Brain microvascular endothelial cell (primary cell): ENCODE measurements around the gene ANKK1.

Source experiments
- DNase-seq: peaks from one replicate; pipeline ENCODE4 v3.0.0-alpha.2; 2020
- H3K27ac ChIP-seq: fragments of 250-450 bp; sonication (Bioruptor Pico); 2 replicates; pipeline ENCODE4 v1.5.1; 2020; ENCODE audit warnings: mild to moderate bottlenecking, moderate library complexity
- H3K27me3 ChIP-seq: fragments of 250-450 bp; sonication (Bioruptor Pico); replicated peaks from 2 replicates; pipeline ENCODE4 v1.5.1; 2020; ENCODE audit warnings: mild to moderate bottlenecking
- H3K36me3 ChIP-seq: fragments of 250-450 bp; sonication (Bioruptor Pico); replicated peaks from 2 replicates; pipeline ENCODE4 v1.5.1; 2020; ENCODE audit warnings: mild to moderate bottlenecking
- H3K4me3 ChIP-seq: 2 replicates; pipeline ENCODE4 v1.5.1; 2011; ENCODE audit warnings: low read depth, mild to moderate bottlenecking, control low read depth, low read length, moderate library complexity
- in situ Hi-C: cut with HindIII; loops from 2 replicates; pipeline ENCODE4 v1.10.0; 2017; ENCODE audit warnings: low sequenced_read_pairs, low pct_ligation_motif_present
- TF ChIP-seq, protein P1 (sequence below): IDR thresholded peaks from 2 replicates; pipeline ENCODE4 v1.5.1; 2011; ENCODE audit warnings: low read depth, mild to moderate bottlenecking, moderate library complexity, low read length, control low read depth, inconsistent platforms; ENCODE audit errors: missing control alignments

The ANKK1 gene

DNA sequence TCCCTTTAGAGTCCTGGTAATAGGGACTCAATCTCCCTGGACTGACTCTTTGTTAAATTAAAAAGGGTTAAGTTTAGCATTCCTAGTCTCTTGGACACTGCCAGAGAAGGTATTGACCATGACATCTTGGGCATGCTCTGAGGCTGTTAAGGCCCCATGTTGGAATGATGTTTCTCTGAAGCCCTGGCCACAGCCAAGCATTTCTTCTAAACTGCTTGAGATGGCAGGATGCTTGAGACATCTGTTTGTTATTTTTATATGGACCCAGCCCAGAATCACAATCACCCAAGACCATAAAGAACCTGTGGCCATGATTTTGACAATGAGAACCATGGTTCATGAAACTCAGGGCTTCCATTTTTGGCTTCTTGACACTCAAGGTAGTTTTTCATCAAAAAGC lies 5.5 kb upstream of the ANKK1 start:
- H3K27me3 ChIP-seq: no peaks in the 10 kb centered on the region
- in situ Hi-C loops: no loop called here
- TF ChIP-seq, protein P1, sequence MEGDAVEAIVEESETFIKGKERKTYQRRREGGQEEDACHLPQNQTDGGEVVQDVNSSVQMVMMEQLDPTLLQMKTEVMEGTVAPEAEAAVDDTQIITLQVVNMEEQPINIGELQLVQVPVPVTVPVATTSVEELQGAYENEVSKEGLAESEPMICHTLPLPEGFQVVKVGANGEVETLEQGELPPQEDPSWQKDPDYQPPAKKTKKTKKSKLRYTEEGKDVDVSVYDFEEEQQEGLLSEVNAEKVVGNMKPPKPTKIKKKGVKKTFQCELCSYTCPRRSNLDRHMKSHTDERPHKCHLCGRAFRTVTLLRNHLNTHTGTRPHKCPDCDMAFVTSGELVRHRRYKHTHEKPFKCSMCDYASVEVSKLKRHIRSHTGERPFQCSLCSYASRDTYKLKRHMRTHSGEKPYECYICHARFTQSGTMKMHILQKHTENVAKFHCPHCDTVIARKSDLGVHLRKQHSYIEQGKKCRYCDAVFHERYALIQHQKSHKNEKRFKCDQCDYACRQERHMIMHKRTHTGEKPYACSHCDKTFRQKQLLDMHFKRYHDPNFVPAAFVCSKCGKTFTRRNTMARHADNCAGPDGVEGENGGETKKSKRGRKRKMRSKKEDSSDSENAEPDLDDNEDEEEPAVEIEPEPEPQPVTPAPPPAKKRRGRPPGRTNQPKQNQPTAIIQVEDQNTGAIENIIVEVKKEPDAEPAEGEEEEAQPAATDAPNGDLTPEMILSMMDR: no peak
- H3K4me3 ChIP-seq: no peak overlapping the region
- H3K36me3 ChIP-seq: no peaks in the 10 kb centered on the region
- no peak for DNase-seq
- no peak overlapping the region for H3K27ac ChIP-seq

DNA sequence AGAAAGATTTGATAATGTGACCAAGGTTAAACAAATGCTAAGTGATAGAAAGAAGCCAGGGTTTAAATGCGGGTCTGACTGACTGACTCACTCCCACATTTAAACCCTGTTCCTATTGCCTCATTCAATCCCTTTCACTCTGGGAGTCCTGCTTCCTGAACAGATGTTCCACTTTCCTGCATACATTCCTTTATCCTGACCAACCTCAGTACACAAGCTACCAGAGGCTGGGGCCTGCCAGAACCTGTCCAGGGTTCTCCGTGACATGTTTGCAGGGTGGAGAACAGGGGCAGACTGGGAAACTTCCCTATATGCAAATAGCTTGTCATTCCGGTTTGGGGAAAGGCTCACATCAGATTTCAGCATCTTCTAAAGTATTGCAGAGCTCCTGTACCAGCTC lies 3.0 kb upstream of the ANKK1 start:
- Histone ChIP-seq H3K27me3 (peaks cover 8% of the 10 kb centered on the region), H3K36me3 (no peaks in the 10 kb centered on the region), H3K27ac (no peak overlapping the region), H3K4me3 (no peak overlapping the region)
- TF ChIP-seq, protein P1: no peak
- peak; percentile 70 for DNase-seq
- in situ Hi-C loops: no loop called here

DNA sequence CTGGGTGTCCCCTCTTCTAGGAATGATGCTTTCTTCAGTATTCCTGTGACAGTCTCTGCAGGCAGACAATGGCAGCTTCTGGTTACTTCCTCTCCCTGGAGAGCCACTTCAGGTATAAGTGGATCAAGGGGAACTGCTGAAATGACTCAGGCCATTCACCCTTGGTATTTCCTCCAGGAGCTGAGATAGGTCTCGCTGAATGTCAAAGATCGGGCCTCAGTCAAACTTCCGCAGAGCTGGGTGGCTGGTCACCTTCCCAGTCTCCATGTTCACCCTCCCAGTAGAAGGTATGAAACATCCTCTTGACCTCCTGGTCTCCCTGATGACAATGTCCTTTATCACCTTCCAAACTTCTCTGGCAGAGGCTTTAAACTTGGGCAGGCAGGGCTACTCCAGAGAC lies 1.8 kb upstream of the ANKK1 start:
- Histone ChIP-seq H3K36me3 (no peaks in the 10 kb centered on the region), H3K4me3 (no peak overlapping the region), H3K27me3 (peaks cover 8% of the 10 kb centered on the region), H3K27ac (no peak overlapping the region)
- DNase-seq: no peak
- in situ Hi-C loops: no loop called here
- TF ChIP-seq, protein P1: no peak

DNA sequence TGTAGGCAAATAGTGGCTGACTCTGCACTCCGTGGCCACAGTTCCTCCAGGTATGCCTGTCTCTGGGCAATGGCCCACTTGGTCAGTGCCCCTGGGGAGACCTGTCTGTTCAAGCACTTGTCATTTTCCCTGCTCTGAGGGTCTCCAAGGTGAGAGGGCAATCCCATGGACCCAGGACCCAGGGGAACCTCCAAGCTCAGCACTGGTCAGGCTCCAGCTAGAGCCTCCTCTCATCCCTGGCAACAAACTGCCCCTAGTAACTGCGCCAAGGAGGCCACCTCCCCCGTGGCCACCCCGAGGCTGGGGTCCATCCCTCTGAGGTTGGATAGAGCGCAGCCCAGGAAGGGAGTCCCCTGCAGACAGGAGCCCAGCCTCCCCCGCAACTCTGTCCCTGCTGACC lies 713 bp upstream of the ANKK1 start:
- in situ Hi-C loops: no loop called here
- H3K27me3 ChIP-seq: peaks cover 11% of the 10 kb centered on the region

DNA sequence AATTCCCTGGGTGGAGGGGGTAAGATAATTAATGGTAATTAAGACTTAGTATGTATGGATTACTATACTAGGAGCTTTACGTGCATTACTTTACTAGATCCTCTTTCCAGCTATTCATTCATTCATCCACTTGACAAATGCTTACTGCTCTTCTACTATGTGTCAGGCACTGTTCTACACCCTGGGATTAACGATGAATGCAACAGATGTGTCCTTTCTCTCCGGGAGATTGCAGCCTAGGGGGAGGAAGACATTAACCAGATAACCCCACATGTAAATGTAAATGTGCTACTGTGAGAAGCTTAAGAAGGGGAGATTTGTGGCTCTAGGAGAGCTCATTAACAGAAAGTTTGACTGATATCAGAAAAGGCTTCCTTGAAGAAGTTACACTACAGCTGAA lies 1.7 kb downstream of the ANKK1 start:
- in situ Hi-C loops: no loop called here
- TF ChIP-seq, protein P1: no peak
- H3K27ac ChIP-seq: no peak overlapping the region
- H3K36me3 ChIP-seq: no peaks in the 10 kb centered on the region
- no peak for DNase-seq
- H3K27me3 ChIP-seq: peaks cover 11% of the 10 kb centered on the region
- H3K4me3 ChIP-seq: no peak overlapping the region

More for the DNA sequence above, 713 bp upstream of the ANKK1 start:
- no peaks in the 10 kb centered on the region for H3K36me3 ChIP-seq
- TF ChIP-seq, protein P1: no peak
- no peak for DNase-seq
- H3K27ac ChIP-seq: no peak overlapping the region
- no peak overlapping the region for H3K4me3 ChIP-seq

DNA sequence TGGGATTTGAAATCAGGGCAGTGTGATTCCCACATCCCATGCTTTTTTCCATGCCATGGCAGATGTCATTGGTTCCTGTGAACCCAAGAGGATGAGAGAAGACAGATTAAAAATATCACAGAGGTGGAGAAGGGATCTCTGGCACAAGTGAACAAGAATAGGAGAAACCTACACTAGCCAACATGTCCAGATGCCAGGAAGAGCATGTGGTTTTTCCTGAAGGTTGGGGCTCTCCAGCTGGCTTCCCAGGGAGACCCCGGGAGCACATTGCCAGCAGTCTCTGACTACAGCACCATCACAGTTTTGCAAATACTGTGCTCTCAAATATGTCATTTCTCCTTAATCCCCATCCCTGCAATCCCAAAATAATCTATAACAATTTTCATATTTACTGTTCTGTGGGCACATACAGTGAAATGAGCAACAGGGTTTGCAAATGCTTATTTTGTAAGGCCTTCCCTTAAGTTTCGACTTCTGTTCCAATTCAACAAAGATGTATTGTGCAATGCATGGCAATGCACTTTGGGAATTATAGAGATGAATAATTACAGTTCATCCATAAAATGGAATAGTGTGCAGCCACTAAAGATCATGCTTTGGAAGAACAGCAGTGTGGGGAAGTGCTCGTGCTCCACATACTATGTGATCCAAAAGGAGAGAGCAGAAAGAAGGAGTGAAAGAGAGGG lies 4.8 kb downstream of the ANKK1 start:
- no peak overlapping the region for H3K27ac ChIP-seq
- DNase-seq: no peak
- TF ChIP-seq, protein P1: no peak
- H3K4me3 ChIP-seq: no peak overlapping the region
- in situ Hi-C loops: no loop called here
- peaks cover 11% of the 10 kb centered on the region for H3K27me3 ChIP-seq
- no peaks in the 10 kb centered on the region for H3K36me3 ChIP-seq
